A204.1 (cell line): ENCODE measurements around the gene SIM1.

Experiments used
- FAIRE-seq: peaks from 2 replicates; lab custom pipeline; 2012; peaks lifted over from hg19 to GRCh38; lab: Jason Lieb, UNC

The SIM1 gene

GRCh38 chr6:100456141-100456907 lies 8.4 kb downstream of the SIM1 start:
- FAIRE-seq = no peak

DNA sequence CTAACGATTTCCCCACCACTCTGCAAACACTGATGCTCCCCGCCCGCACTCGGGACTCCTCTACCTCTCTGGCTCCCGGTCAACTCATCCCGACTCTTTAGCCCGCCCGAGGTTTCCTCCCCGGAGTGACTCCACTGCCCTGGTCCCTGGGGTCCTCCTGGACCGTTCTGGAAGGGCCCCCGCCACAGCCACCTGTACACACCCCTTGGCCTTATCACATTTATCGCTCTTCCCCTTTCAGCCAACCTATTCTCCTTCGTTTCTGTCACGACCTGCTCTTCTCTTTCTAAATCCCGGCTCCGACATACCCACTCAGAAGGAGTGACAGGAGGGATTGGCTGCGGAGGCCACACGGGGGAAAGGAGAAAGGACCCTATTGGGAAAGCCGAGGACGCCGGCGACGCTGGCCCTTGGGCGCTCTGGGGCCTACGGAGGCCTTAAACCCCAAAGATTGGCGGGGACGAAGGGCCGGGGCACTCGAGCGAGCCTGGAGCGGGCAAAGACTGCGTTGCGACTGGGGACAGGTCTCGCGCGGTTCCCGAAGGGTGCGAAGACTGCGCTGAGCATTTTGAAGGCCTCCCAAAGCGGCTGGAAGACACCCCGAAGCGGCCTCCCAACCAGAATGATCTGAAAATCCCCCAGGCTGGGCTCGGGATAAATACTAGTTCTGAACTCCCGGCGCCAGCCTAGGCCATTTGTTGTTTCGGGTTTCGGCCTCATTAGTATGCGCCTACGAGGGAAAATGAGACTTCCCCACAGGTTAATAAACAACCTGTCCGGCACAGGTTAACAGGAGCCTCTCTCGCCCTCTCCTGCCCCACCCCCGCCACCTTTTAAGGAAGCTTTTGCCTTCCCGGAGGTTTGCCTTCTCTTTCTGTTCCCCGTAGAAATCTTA lies 9.2 kb downstream of the SIM1 start:
- no peak for FAIRE-seq

- FAIRE-seq = no peak
These were observed 10.0 kb downstream of the SIM1 start for GRCh38 chr6:100454551-100455229.

- no peak for FAIRE-seq
These were observed 10.8 kb downstream of the SIM1 start for GRCh38 chr6:100453701-100454521.

- FAIRE-seq = no peak
These were observed 11.7 kb downstream of the SIM1 start for GRCh38 chr6:100452998-100453397.

DNA sequence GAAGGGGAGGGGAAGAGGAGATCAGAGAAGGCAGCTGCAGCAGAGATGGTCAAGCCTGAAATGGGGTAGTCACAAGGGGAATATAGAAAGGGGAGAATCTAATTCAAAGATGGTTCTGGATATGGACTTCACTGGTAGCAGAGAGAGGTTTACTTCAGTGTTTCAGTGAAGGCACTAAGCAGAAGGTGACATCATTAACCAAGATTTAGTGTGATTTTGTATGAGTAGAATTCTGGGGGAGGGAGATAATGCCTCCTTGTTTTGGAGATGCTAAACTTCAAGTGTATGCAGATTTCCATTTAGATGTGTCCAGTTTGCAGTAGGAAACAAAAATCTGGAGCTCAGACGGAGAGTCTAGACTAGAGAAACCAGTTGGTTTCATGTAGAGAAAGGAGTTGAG lies 13.1 kb downstream of the SIM1 start:
- no peak for FAIRE-seq

GRCh38 chr6:100449239-100449691 lies 15.5 kb downstream of the SIM1 start:
- FAIRE-seq = no peak

DNA sequence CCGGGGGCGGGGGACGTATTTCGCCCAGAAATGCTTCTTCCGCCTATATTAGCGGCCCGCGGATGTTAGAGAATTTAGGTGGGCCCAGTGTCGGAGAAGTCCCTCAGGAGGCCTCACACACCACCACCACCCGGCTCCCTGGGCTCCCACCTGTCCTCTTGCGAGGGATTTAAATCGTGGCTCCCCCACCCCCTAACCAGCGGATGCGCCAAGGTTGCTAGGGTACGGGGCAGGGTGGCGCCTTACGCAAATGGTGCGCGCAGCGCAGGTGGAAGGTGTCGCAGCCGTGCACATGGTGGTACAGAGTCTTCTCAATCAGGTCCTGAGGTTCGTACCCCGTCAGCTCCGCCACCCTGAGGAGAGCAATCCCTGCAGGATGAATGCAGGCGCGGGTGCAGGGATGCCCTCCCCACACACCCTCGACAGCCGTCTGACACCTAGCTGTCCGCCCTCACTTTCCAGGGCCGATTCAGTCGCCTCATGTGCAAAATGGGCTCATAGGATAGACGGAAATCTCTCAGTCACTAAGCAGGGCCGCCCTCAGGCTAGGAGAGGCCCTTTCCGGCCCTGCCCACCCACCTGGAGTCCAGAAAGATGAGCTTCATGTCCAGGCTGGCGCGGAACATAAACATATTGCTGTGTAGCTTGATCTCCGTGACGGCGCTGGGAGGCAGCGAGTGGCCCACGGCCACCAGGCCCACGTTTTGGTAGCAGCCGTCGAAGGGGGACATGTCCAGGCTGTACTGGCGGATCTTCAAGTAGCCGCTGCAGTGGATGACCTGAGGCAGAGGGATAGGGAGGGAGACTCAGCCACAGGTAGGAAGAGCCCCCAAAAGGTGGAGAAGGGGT lies 16.6 kb downstream of the SIM1 start:
- FAIRE-seq = no peak

DNA sequence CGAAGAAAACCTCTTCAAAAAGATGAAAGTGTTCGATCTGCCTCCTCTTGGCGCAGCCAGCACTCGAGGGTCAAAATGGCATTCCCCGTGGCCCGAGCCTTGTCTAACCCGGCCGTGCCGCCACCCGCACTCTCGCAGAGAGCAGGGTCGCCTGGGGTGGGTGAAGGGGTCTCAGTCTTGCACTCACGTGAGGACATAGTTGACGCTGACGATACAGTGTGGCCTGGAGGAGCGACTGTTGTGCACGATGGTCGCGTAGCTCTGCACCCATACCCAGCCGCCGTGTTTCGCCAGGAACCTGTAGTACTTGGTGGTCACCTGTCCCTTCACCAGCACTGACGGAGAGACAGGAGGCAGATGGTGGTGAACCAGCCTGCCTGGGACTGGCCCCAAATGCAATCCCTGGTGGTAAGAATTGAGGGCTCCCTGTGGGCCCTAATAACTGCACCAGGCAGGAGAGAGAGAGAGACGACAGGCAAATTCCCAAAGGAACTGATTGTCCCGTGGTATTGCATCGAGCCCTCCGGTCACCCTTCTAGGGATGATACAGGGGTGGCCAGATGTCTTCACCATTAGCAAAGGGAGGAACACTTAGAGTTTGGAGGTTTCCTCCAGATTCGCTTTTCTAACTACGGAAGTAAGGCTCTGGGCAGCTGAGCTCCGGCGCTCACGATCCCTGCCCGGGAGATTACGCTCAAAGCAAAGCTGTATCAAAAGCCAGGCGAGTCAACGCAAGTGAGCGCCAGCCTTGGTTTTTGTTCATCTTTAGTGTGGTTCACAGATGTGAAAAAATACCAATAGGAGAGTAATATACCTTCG lies 17.4 kb downstream of the SIM1 start:
- FAIRE-seq = no peak

GRCh38 chr6:100446115-100447080 lies 18.3 kb downstream of the SIM1 start:
- FAIRE-seq = no peak

DNA sequence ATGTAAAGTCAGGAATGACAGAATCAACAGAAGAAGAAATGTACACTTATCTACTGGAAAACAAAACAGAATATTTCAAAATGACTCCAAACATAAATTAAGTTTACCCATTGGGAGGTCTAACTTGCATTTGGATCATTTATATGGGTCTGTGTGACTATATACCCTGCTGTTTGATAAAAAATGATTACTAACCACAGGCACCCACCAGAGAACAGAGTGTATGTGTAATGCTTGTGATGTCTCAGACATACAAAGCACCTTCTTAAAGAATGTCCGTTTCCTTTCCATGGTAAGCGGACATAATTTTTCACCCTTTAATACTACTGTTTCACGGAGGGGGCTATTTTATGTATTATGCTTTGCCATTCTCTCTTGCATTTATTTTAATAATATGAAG lies 19.2 kb downstream of the SIM1 start:
- no peak for FAIRE-seq

DNA sequence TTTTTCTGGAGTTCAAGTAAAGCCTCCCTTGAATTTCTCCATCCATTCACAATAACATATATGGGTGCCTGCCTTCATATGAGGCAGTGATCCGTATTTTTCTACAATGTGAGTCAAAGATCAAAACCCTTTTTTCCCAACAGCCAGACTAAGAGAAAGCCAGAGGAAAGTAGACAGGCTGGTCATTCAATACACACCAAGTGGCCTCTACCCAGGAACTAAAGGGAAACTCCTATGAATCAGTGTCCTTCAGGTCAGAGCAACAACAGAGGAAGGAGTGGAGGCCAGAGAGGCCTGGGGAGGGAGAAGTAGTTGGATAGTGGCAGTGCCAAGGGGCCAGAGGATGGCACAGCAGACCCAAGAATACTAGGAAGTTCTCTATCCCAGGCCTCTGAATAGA lies 23.8 kb downstream of the SIM1 start:
- no peak for FAIRE-seq

GRCh38 chr6:100435299-100435698 lies 29.4 kb downstream of the SIM1 start:
- FAIRE-seq = no peak

- no peak for FAIRE-seq
These were observed 30.8 kb downstream of the SIM1 start for GRCh38 chr6:100433726-100434435.

GRCh38 chr6:100432136-100432535 lies 32.6 kb downstream of the SIM1 start:
- no peak for FAIRE-seq

DNA sequence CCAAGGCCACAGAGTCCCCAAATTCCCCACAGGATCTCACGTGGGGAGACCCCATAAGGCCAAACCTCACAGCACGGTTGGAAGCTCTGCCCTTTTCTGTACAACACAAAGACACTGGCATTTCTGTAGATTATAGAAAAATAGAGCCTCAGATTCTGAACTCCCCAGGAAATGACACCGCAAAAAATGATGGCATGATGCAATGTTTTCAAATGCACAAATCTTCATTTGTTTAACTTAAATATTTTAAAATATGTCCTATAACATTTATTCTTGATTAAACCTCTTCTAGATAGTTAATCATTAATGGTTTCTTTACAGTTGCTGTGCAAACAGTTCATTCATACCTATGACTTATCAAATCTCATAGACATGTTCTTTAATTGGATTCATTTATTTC lies 33.8 kb downstream of the SIM1 start:
- FAIRE-seq = no peak

DNA sequence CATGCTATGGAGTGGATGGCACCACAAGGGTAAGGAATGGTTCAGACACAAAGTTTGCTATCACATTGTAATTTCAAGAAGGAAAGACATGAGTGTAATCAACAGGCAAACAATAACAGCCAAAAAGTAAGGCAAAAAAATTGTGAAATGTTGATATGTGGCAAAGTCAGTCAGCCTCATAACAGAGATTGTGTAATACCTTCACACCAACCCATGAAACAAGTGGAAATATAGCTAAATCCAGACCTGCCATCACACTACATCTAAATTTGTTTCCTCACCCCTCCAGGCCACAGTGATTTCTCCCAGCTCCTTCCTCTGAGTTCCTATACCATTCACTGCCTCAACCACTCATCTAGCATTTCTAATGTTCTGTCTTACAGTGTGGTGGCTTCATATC lies 37.3 kb downstream of the SIM1 start:
- no peak for FAIRE-seq

DNA sequence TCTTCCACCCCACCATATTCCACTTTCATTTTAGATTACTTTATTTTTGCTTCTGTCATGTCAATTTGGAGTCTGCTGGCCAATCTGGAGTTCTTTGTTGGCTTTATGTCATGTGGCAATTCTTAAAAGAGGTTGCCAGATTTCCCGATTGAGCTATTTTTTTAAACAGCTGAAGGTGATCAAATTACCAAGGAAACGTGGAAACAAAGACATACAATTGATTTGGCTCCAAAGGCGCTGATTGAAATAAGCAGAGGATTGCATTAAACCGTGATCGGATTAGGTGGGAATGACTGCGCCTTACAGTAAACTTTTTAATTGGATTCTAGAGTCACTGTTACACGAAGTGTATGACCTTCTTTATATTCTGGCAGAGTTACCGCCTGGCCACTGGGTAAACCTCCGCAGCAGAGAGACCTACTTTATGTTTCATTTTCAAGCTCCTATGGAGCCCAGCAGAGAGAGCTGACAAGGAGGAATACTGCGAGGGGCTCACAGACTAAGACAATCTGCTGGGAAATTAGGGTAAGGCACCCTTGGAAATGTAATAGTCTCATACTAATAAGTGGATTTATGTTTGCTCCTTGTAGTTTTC lies 37.9 kb downstream of the SIM1 start:
- FAIRE-seq = no peak
